ENCODE measurements around the gene GID8. TPM values are rescaled to one million over a fixed set of nuclear protein-coding genes. Genes with fewer than 3 reads are reported as not detected.

Gene GID8
- total and polyA plus RNA-seq, 9 of the 15 experiments (the other 6 are each of a cell fraction or from before 2014, with no cell fraction given) = 7.5 to 31.6 (median 22.2) TPM

GRCh38 chr20:62949153-62949821 lies 11.3 kb downstream of the GID8 start (continued):
- no peak for TF ChIP-seq ZNF134 (CRISPR knock-in tag; conservative IDR thresholded peaks at IDR 0.05)
- no peak for TF ChIP-seq PRPF4 (IDR thresholded peaks at IDR 0.05; ENCODE audit: insufficient read depth, low read depth, low read length, poor library complexity, severe bottlenecking)
- TF ChIP-seq LARP7 (IDR thresholded peaks at IDR 0.05) = no peak
- no peak for TF ChIP-seq ZNF347 (CRISPR knock-in tag; IDR thresholded peaks at IDR 0.05; ENCODE audit: low read depth)
- TF ChIP-seq ESRRB (CRISPR knock-in tag; IDR thresholded peaks at IDR 0.05; ENCODE audit: borderline replicate concordance) = no peak
- no peak for TF ChIP-seq GATAD2B (IDR thresholded peaks at IDR 0.05; ENCODE audit: borderline replicate concordance)
- TF ChIP-seq KAT8 (IDR thresholded peaks at IDR 0.05; ENCODE audit: low read depth) = no peak
- no peak for TF ChIP-seq SMAD1 (IDR thresholded peaks at IDR 0.05; ENCODE audit: low read depth, low read length, partially characterized antibody)
- no peak for TF ChIP-seq ZNF583 (CRISPR knock-in tag; IDR thresholded peaks at IDR 0.05)
- TF ChIP-seq CHD7 (IDR thresholded peaks at IDR 0.05; ENCODE audit: low read depth, low read length) = no peak
- no peak for TF ChIP-seq E2F1 (CRISPR knock-in tag; IDR thresholded peaks at IDR 0.05)
- no peak for TF ChIP-seq MITF (IDR thresholded peaks at IDR 0.05)
- no peak for TF ChIP-seq ETV5 (CRISPR knock-in tag; IDR thresholded peaks at IDR 0.05; ENCODE audit: low read depth)
- TF ChIP-seq NFRKB (IDR thresholded peaks at IDR 0.05; ENCODE audit: low read depth) = no peak
- TF ChIP-seq TEAD2 (tag; IDR thresholded peaks at IDR 0.05) = no peak
